ENCODE data around the gene LRP1B.

DNA sequence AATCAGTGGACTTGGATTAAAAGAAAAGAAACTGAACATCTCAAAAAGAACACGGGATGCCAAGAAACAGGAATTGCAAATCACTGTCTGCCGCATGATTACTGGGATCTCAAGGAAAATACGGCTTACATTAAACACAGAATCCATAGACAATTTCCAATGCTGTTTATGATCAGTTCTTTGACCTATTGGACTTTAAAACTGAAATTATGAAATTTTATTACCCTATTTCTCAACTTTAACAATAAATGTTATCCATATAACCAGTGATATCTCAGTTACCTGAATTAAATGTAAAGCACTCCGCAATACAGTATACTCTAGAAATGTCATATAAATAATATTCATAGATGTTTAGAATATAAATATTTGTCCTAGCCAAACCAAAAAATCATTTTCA is 1793.8 kb downstream of the LRP1B start:
- TF ChIP-seq, protein P1, sequence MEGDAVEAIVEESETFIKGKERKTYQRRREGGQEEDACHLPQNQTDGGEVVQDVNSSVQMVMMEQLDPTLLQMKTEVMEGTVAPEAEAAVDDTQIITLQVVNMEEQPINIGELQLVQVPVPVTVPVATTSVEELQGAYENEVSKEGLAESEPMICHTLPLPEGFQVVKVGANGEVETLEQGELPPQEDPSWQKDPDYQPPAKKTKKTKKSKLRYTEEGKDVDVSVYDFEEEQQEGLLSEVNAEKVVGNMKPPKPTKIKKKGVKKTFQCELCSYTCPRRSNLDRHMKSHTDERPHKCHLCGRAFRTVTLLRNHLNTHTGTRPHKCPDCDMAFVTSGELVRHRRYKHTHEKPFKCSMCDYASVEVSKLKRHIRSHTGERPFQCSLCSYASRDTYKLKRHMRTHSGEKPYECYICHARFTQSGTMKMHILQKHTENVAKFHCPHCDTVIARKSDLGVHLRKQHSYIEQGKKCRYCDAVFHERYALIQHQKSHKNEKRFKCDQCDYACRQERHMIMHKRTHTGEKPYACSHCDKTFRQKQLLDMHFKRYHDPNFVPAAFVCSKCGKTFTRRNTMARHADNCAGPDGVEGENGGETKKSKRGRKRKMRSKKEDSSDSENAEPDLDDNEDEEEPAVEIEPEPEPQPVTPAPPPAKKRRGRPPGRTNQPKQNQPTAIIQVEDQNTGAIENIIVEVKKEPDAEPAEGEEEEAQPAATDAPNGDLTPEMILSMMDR (conservative IDR thresholded peaks at IDR 0.05 in 1 of 2, IDR thresholded peaks at IDR 0.05 in 1 of 2; ENCODE audit: low read depth in 1 of 2, low read length in 2 of 2), result no peak
- no peak for TF ChIP-seq EZH2 (IDR thresholded peaks at IDR 0.05; ENCODE audit: low read length, missing control alignments)

Measured in fibroblast of lung (primary cell).